Activated T-cell treated with anti-CD3 and anti-CD28 coated beads for 48 hours (primary cell): Measurements from ENCODE around the gene PIEZO2.

ENCODE experiments used
- DNase-seq: peaks from one replicate; pipeline ENCODE4 v3.0.0-alpha.2; 2020; ENCODE audit warnings: low read depth

The PIEZO2 gene

GRCh38 chr18:10843565-10843964 is 305.8 kb downstream of the PIEZO2 start:
- no peak for DNase-seq

- no peak for DNase-seq
Measured at GRCh38 chr18:10842861-10843260, 306.5 kb downstream of the PIEZO2 start.

DNA sequence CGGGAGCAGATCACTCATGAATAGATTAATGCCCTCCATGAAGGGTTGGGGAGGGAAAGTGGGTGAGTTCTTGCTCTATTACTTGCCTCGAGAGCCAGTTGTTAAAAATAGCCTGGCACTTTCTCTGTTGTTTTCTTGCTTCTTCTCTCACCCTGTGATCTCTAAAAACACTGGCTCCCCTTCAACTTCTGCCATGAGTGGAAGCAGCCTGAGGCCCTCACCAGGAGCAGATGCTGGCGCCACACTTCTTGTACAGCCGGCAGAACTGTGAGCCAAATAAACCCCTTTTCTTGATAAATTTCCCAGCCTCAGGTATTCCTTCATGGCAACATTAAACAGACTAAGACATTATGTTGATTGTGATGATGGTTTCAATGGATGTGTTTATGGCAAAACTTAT is 307.0 kb downstream of the PIEZO2 start:
- no peak for DNase-seq

DNA sequence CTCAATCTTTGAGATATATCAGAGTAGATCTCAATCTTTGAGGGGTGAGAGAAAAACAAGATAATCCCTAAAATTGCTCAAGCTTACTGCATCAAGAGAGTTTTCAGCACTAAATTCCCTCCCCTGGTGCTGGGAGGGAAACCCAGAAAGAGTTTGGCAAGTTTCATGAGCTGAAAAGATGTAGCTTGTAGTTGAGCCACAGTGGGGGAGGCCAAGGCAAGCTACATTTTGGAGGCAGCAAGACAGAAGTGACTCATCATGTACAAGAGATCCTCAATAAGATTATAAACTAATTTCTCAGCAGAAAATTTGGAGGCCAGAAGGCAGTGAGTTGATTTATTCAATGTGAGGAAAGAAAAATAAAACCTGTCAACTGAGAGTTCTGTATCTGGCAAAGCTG is 308.2 kb downstream of the PIEZO2 start:
- DNase-seq, result no peak

DNA sequence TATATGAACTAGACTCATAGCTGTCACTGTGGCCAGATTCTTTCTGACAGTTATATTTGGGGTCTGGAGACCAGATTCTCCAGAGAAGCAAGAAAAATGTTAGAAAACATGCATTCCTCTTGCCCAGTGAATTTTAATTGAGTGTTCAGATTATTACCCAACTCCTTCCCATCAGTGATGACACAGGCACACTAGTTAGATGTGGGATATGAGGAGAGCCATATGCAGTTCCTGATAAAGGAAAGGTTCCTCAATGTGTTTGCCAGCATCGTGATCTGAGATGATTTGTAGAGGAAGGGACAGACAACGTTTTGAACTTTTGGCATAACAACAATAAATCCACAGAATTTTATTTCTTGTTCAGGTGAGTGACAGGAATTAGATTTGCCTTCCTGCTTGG is 308.6 kb downstream of the PIEZO2 start:
- DNase-seq, result no peak

GRCh38 chr18:10839421-10839820 is 309.9 kb downstream of the PIEZO2 start:
- DNase-seq, result no peak

DNA sequence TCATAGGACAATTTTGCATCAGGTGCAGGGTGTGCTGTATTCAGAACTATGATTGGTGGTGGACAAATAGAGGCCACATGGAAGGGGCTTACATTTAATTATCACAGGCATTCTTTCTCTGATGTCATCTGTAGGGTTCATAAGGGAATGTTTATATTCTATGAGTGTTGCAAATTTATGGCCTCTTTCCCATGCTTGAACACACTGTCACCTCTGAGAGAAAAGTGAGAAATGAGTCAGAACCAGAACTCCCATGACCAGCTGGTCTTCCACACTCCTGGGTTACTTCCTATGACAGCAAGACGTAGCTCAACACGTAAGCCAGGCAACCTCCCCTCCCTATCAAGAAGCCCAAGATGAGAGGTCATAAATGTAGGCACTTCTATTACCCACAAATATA is 310.8 kb downstream of the PIEZO2 start:
- DNase-seq, result no peak

DNA sequence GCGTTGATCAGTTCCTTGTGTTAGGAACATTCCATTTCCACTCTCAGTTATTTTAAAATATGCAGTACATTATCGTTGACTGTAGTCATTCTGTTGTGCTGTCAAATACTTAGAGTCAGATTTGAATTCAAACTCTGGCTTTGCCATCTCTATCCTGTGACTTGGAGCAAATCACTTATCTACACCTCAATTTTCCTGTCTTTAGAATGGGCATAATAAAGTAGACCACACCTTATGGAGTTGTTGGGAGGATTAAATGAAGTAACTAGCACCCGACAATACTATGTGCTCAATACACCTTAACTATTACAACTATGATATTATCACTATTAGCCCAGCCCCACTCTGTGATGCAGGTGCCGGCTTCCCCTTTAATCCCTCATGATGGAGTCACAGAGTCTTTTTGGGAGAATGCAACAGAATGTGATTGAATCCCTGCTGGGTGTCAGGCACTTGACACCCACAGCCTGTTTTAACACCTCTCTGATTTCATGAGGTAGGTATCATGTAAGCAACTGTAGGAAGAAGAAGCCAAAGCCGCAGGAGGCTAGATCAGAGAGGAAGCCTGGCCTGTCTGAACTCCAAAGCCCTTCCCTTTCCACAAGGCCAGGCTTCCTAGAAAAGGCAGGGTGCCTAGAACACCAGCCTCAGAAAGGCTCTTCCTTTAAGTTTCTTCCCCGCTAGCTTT is 315.1 kb downstream of the PIEZO2 start:
- DNase-seq, result no peak

- DNase-seq, result no peak
Measured at GRCh38 chr18:10833656-10834055, 315.7 kb downstream of the PIEZO2 start.

DNA sequence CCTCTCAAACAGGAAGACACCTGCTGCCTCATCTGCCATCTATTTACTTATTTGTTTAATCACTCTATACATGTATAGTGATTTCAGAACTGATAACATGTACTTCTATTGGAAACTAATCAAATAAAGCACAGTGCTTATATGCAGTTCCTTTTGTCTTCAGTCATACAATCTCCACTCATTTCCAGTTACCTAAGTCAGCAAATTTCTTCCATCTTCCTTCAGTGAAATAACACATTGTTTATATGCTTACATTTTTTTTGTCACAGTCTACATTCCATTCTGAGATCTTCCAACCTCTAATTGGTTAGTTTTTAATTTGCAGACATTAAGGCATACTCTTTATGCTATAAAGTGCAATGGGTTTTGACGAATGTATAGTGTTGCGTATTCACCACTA is 323.0 kb downstream of the PIEZO2 start:
- no peak for DNase-seq

GRCh38 chr18:10822456-10822855 is 326.9 kb downstream of the PIEZO2 start:
- no peak for DNase-seq

GRCh38 chr18:10820681-10821080 is 328.7 kb downstream of the PIEZO2 start:
- no peak for DNase-seq

- DNase-seq, result no peak
Measured at GRCh38 chr18:10814336-10814735, 335.0 kb downstream of the PIEZO2 start.

DNA sequence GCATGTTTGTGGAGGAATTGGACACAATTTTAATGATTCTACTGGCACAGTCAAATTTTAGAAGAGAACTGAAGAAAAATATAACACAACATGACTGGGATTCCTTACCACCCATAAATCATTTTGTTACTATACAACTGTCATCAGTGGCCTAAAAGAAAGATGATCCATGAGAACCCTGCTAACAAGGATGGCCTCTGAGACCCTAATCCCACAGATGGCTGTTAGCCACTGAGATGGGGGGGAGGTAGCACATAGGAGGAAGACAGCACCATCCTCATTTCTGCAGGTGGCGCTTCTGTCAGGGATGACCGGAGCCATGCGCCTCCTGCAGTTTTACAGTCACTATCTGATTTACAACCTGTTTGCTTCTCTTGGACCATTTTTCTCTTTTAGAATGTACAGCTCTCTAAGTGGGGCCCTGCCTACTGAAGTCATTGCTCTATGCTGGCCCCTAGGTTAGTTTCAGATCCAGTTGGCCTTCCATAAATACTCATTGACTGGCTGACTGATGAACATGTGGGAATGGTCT is 343.7 kb downstream of the PIEZO2 start:
- no peak for DNase-seq

DNA sequence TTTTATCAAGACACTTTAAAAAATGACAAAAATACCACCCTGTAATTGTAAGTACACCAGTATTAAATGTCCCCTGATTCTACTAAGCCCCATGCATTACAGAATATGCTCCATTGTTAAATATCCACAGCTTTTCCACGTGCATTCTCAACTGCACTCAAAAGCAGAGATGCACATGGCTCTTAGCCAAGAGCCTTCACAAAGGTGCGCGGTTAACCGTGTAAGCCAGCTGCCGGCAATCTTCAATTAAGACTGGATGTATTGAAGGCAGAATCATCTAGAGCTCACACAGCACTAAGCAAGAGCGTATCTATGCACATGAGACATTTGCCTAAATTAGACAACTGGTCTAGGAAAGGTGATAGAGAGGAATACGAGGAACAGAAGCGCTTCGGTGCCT is 345.2 kb downstream of the PIEZO2 start:
- no peak for DNase-seq

- no peak for DNase-seq
Measured at GRCh38 chr18:10798727-10799550, 350.4 kb downstream of the PIEZO2 start.

- DNase-seq, result no peak
Measured at GRCh38 chr18:10797896-10798295, 351.5 kb downstream of the PIEZO2 start.

DNA sequence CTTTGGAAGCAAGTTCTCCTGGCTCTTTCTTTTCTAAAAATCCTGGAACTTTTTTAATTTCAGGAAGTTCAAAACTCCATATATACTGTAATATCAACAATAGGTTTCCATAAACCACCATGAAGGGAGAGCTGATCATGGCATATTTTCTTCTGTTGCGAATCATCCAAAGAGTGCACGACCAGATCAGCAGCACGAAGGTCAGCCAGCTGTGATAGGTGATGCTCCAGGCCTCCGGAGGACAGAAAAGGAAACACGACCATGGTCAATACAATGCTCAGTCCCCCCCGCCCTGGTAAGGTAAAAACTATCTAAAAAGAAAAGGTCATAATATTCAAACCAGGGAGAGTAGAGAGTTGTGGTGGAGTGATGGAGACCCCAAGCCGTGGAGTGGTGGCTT is 354.6 kb downstream of the PIEZO2 start:
- no peak for DNase-seq

- DNase-seq, result no peak
Measured at GRCh38 chr18:10793730-10794370, 355.5 kb downstream of the PIEZO2 start.

- DNase-seq, result no peak
Measured at GRCh38 chr18:10792181-10792580, 357.2 kb downstream of the PIEZO2 start.

GRCh38 chr18:10791169-10791831 is 358.1 kb downstream of the PIEZO2 start:
- no peak for DNase-seq

DNA sequence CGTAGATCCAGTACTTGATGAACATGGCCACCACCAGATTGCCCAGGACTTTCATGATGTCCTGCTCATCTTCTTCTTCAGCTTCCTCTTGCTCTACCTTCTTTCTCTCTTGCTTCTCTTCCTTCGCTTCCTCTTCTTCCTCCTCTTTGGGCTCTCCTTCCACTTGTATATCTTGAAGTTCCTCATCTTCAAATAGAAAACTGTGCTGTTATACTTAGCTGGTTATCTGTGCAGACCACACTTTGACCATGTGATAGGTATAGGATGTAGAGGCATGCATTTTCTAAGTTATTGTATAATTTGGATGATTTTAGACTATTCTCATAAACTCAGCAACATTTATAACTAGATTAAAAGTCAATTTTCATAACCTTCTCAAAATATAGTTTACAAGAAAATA is 360.2 kb downstream of the PIEZO2 start:
- no peak for DNase-seq
